ENCODE measurements around the gene HTRA1.

The HTRA1 gene

GRCh38 chr10:122560279-122560804 is 99.0 kb downstream of the HTRA1 start, which contains the start of gene DMBT1:
TSS of gene DMBT1 (plus strand) at chr10:122560754. CDS start at chr10:122560771, 17 bp downstream.
- no peak for DNase-seq

DNA sequence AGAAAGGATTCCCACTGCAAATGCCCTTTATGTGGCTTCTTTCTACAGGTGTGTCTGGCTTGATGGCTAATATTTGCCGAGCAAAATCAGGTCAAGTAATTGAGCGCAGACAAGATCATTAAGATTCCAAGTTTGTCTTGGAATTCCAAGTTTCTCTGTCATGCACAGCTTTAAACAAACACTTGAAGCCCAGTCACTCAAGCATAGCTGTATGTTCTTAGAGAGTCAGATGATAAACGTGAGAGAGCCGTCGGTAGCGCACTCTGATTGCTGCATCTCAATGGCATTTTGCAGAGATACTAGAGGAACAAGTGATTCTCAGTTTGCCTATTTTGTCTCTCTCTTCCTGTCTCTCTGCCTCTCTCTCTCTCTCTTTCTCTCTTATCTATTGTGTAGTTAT is 99.9 kb downstream of the HTRA1 start:
- no peak for DNase-seq

DNA sequence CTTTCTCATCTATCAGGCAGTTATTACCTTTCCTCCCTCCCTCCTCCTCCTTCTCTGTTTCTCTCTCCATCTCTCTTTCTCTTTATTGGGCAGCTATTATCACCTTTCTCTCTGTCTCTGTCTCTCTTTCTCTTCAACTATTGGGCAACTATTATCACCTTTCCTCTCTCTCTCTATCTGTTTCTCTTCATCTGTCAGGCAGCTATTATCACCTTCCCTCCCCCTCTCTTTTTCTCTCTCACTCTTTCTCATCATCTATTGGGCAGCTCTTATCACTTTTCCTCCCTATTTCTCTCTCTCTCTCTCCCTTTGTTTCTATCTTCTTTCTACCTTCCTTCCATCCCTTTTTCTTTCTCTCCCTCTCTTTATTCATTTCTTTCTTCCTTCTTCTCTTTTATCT is 100.4 kb downstream of the HTRA1 start:
- DNase-seq, result no peak

Data from SW 1271 (cell line).